Testis (tissue), 2 donors: ENCODE results near the gene MAGI1.

Experiments used
- POLR2A ChIP-seq: fragments of 450-650 bp; IDR thresholded peaks from one replicate; pipeline ENCODE4 v1.6.1; 2017; ENCODE audit warnings: antibody characterized with exemption, mild to moderate bottlenecking, moderate library complexity
- TF ChIP-seq, protein P1 (sequence below), 3 experiments: fragments of 450-650 bp in 2 of 3; fragments of 200-600 bp in 1 of 3; sonication (generic) in 1 of 3; IDR thresholded peaks; one replicate each; pipeline ENCODE4 v1.5.1; 2016 to 2019; ENCODE audit warnings: antibody characterized with exemption in 3 of 3, mild to moderate bottlenecking in 2 of 3, moderate library complexity in 1 of 3

DNA sequence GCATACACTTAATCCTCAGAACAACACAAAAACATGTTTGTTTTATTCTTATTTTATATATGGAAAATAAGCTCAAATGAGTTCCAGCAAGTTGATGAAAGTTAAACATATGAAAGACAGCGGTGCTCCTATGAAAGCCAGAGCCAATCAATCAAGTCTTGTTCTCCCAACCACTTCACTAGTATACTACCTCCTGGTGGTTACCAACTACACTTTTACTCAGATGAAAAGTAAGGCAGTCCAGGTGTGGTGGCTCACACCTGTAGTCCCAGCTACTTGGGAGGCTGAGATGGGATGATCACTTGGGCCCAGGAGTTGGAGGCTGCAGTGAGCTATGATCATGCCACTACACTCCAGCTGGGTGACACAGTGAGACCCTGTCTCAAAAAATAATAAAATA, 66.0 kb downstream of the MAGI1 start:
- TF ChIP-seq, protein P1, sequence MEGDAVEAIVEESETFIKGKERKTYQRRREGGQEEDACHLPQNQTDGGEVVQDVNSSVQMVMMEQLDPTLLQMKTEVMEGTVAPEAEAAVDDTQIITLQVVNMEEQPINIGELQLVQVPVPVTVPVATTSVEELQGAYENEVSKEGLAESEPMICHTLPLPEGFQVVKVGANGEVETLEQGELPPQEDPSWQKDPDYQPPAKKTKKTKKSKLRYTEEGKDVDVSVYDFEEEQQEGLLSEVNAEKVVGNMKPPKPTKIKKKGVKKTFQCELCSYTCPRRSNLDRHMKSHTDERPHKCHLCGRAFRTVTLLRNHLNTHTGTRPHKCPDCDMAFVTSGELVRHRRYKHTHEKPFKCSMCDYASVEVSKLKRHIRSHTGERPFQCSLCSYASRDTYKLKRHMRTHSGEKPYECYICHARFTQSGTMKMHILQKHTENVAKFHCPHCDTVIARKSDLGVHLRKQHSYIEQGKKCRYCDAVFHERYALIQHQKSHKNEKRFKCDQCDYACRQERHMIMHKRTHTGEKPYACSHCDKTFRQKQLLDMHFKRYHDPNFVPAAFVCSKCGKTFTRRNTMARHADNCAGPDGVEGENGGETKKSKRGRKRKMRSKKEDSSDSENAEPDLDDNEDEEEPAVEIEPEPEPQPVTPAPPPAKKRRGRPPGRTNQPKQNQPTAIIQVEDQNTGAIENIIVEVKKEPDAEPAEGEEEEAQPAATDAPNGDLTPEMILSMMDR (IDR thresholded peaks at IDR 0.05), result no peak
- TF ChIP-seq POLR2A, result no peak
